GM19324 (cell line): ENCODE data around the gene UTRN.
A peak's percentile ranks its signal among the peaks of the same experiment; 100 is the strongest.

Source experiments
- ATAC-seq: cut with Tn5 transposase; IDR thresholded peaks from one replicate; pipeline ENCODE4 v1.9.1; 2021; ENCODE audit warnings: mild to moderate bottlenecking, moderate library complexity; ENCODE audit not compliant: unreplicated experiment, low FRiP score

Gene UTRN

DNA sequence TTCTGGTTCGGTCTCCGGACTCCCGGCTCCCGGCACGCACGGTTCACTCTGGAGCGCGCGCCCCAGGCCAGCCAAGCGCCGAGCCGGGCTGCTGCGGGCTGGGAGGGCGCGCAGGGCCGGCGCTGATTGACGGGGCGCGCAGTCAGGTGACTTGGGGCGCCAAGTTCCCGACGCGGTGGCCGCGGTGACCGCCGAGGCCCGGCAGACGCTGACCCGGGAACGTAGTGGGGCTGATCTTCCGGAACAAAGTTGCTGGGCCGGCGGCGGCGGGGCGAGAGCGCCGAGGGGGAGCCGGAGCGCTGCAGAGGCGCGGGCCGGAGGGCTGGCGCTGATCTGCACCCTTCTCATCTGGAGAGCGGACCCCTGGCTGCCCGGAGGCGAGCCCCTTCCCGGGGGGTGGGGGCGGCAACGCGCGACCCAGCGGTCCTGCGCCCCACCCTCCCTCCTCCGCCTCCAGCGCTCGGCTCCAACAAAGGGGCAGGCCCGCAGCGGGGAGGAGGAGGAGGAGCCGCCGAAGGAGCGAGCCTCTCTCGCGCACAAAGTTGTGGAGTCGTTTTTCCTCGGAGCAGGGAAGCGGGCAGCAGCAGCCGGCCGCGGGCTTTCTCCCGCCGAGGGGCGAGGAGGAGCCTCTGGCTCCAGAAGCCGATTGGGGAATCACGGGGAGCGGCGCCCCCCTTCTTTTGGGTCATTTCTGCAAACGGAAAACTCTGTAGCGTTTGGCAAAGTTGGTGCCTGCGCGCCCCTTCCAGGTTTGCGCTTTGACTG lies at the start of gene UTRN:
Gene UTRN, plus strand, starts transcription at position 553 of the 765 bp plus-strand sequence. CDS start 6,494 bp downstream, outside the sequence.
- ATAC-seq, result peak; percentile 61

- ATAC-seq, result no peak
Measured at GRCh38 chr6:144244688-144245087, 40.4 kb upstream of the UTRN start.

GRCh38 chr6:144246988-144247387 lies 38.1 kb upstream of the UTRN start:
- no peak for ATAC-seq

- no peak for ATAC-seq
Measured at GRCh38 chr6:144248003-144248402, 37.1 kb upstream of the UTRN start.

GRCh38 chr6:144248476-144249301 lies 36.4 kb upstream of the UTRN start:
- ATAC-seq, result no peak

DNA sequence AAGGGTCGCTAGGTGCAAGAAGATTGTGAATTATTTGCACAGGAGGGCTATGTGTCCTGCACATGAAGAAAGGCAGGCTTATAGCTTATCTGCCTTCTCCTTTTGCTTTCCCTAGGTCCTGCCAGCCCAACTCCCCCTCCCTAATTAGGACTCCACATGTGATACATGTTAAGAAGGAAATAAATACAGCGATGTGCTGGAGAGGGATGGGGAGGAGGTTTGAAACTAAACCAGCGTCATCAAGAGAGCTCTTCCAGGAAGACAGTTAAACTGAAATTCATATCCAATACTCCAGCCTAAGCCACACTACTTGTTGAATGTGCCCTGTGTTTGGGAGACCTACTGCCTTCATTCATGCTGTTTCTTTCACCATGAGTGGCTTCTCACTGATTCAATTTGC lies 34.9 kb upstream of the UTRN start:
- no peak for ATAC-seq

- ATAC-seq, result no peak
Measured at GRCh38 chr6:144252259-144252658, 32.9 kb upstream of the UTRN start.

DNA sequence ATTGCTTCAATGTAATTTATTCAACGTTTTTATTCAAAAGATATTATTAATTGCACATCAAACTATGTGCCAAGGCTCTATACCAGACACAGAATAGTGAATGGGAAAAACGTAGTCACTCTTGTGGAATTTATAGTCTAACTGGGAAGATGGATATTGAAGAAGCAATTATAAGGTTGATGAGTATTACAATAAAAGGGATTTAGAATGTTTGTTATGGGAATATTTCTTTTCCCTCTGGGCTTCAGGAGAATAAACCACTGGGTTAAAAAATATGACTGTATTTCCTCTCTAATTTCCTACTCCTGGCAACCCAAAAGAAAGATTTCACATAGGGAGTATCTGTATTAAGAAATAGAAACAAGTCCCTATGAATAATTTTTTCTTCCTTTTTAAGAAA lies 25.1 kb upstream of the UTRN start:
- no peak for ATAC-seq

- ATAC-seq, result no peak
Measured at GRCh38 chr6:144262470-144263369, 22.4 kb upstream of the UTRN start.

- ATAC-seq, result no peak
Measured at GRCh38 chr6:144263786-144264185, 21.3 kb upstream of the UTRN start.

DNA sequence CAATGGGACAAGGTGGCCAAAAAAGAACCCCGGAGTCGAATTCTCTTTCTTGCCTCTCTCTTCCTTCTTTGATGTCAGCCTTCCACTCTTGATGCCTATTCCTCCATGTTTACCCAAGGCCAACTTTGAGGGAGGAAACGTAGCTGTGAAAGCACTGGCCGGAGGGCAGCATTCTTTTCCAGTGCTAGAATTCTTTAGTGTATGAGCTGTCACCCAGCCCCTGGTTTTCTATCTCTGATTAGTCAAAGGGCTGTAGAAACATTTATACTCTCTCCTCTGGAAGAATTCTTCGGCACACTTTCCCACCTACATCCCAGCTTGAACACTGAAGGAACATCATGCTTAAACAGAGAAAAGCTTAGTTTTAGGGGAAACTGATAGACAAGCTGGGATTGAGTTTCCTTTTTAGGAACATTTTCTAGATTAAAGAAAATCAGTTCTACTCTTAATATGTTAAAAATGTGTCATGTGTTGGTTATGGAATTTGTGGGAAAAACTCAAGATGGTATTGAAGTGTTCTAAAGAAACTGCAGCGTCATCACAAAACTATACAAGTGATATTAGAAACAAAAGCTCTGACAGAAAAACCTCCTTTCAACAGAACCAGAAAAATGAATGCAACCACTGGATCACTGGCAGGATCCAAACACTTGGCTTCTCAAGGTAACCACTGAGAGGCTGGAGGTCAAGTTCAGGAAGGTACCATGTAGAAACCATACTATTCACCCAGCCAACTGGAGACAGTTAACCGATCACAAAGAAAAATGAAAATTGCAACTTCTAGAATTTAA lies 20.7 kb upstream of the UTRN start:
- no peak for ATAC-seq

GRCh38 chr6:144265061-144265357 lies 20.1 kb upstream of the UTRN start:
- no peak for ATAC-seq

DNA sequence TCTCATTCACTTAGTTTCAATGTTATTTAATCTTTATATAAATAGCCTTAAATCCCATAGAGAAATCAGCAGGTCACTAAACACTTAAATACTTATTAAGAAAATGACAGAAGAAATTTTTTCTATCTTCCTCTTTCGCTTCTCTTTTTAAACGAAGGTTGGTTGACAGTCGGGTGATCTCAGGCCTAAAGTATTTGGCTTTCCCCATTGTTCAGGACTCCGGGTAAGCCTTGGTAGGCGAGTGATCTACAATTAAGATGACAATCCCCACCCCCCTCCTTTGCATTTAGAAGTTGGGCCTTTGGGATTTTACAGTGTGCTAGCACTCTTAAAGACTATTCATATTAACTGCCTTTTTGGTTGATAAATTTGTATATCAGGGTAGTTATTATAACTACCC lies 19.7 kb upstream of the UTRN start:
- ATAC-seq, result no peak

GRCh38 chr6:144266091-144266649 lies 19.0 kb upstream of the UTRN start:
- ATAC-seq, result no peak

GRCh38 chr6:144268794-144269349 lies 16.3 kb upstream of the UTRN start:
- ATAC-seq, result no peak

- ATAC-seq, result no peak
Measured at GRCh38 chr6:144277174-144277573, 8.0 kb upstream of the UTRN start.

DNA sequence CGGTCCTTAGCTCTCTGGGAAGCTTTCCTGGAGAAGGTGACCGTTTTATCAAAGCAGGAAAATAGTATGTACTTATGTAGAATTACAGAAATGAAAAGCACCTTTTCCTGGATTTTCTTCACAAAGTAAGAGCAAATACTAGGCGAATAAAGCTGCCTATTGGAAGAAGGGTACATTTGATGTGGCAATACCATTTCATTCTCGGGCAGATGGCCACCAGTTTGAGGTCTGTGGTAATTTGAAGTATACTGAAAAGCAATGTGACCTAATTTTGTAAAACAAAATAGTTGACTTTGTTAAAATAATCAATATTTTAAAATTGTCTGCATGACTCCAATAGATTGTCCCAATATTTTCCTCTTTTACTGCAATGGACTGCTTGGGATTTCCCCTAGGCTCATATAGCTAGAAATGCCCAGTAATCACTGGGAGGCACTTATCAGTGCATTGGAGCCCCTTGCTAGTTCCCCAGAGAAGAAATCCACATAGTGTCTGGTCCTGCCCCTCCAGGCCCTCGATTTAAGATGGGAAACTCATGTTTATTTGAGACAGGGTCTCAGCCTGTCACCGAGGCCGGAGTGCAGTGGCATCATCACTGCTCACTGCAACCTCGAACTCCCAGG lies 7.4 kb upstream of the UTRN start:
- no peak for ATAC-seq

- no peak for ATAC-seq
Measured at GRCh38 chr6:144278659-144279314, 6.3 kb upstream of the UTRN start.
